ENCODE results near the gene PSMB10. TPM values are rescaled to one million over a fixed set of nuclear protein-coding genes. Genes with fewer than 3 reads are reported as not detected.

PSMB10 gene
- total and polyA plus RNA-seq, 2 donors (not counting 1 experiment from before 2014, with no cell fraction given) = 18.1 to 66.9 TPM

DNA sequence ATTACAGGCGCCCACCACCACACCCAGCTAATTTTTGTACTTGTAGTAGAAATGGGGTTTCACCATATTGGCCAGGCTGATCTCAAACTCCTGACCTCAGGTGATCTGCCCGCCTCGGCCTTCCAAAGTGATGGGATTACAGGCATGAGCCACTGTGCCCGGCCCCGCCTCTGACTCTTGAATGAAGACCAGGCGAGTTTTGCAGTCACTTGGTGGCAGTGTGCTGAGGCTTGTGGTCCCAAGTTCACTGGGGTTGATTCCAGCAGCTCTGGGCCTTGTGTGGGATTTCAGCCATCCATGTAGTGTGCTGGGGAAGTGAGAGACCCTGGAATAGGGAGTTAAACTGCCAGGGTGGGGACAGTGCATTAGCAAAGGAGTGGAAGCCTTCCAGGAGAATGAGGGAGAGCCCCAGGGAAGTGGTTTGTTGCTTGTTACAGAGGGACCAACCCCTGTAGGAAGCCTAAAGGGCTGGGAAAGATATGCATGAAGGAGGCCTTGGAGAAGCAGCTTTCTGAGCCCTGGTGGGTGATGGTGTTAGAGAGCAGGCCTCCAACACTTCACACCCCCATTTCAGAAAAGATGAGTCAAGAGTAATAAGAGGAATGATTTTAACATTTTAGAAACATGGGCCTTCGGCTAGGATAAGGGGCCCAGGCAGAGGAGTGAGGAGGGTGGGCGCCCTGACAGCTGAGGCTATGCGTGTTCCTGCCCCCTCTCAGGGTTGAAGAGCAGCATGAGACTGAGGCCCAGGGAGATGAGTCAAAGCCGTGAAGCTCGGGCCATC lies 29.1 kb downstream of the PSMB10 start:
- no peak overlapping the region for H3K9ac ChIP-seq (ENCODE audit: insufficient read depth, low read length)
- H3K4me1 ChIP-seq (ENCODE audit: control insufficient read depth, extremely low read depth, insufficient read depth, low read length) = no peaks in the 10 kb centered on the region
- no peak overlapping the region for H3K4me3 ChIP-seq (replicated peaks in 1 of 4; ENCODE audit: control extremely low read depth in 1 of 4, insufficient read depth in 1 of 4, low read depth in 3 of 4, low read length in 4 of 4)
- no peaks in the 10 kb centered on the region for H3K79me2 ChIP-seq (ENCODE audit: control insufficient read depth, insufficient read depth, low read length)
- peaks cover 9% of the 10 kb centered on the region for H3K36me3 ChIP-seq (ENCODE audit: control insufficient read depth, insufficient read depth, low read length)
- H2AFZ ChIP-seq (ENCODE audit: low read length) = no peak overlapping the region
- no peak for DNase-seq (ENCODE audit: low read depth in 2 of 2)
- no peak overlapping the region for H3K4me2 ChIP-seq (ENCODE audit: extremely low read depth, insufficient read depth, low read length)
- H3K27ac ChIP-seq (ENCODE audit: insufficient read depth, low read length) = no peak overlapping the region
- no peaks in the 10 kb centered on the region for H3K9me3 ChIP-seq (ENCODE audit: control insufficient read depth, insufficient read depth, low read depth, low read length)
- H4K20me1 ChIP-seq (ENCODE audit: control insufficient read depth, extremely low read depth, insufficient read depth, low read length) = no peaks in the 10 kb centered on the region
- TF ChIP-seq EZH2 (IDR thresholded peaks at IDR 0.05; ENCODE audit: low read length, missing control alignments) = no peak
- TF ChIP-seq, protein P1, sequence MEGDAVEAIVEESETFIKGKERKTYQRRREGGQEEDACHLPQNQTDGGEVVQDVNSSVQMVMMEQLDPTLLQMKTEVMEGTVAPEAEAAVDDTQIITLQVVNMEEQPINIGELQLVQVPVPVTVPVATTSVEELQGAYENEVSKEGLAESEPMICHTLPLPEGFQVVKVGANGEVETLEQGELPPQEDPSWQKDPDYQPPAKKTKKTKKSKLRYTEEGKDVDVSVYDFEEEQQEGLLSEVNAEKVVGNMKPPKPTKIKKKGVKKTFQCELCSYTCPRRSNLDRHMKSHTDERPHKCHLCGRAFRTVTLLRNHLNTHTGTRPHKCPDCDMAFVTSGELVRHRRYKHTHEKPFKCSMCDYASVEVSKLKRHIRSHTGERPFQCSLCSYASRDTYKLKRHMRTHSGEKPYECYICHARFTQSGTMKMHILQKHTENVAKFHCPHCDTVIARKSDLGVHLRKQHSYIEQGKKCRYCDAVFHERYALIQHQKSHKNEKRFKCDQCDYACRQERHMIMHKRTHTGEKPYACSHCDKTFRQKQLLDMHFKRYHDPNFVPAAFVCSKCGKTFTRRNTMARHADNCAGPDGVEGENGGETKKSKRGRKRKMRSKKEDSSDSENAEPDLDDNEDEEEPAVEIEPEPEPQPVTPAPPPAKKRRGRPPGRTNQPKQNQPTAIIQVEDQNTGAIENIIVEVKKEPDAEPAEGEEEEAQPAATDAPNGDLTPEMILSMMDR (conservative IDR thresholded peaks at IDR 0.05 in 1 of 2, IDR thresholded peaks at IDR 0.05 in 1 of 2; ENCODE audit: low read depth in 1 of 2, low read length in 2 of 2) = no peak
- H3K27me3 ChIP-seq (ENCODE audit: control insufficient read depth, insufficient read depth, low read length) = no peaks in the 10 kb centered on the region

DNA sequence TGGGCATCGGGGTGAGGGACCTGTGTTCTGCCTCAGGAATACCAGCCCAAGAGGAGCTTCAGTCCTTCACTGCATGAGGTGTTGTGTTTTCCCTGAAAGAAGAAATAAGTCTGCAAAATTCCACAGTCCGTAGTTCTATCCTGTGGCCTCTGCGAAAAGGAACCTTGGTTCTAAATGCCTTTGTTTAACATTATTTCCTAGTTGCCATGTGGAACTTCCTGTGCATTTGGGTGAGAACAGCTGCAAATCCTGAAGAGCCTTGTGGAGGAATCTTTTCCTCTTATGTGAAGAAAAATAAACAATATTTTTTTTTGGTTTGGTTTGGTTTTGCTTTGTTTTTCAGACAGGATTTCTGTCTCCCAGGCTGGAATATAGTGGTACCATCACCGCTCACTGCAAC lies 33.8 kb downstream of the PSMB10 start:
- Histone ChIP-seq H3K36me3 (ENCODE audit: control insufficient read depth, insufficient read depth, low read length) (no peaks in the 10 kb centered on the region), H3K9me3 (ENCODE audit: control insufficient read depth, insufficient read depth, low read depth, low read length) (no peaks in the 10 kb centered on the region), H4K20me1 (ENCODE audit: control insufficient read depth, extremely low read depth, insufficient read depth, low read length) (no peaks in the 10 kb centered on the region), H3K79me2 (ENCODE audit: control insufficient read depth, insufficient read depth, low read length) (peaks cover 8% of the 10 kb centered on the region), H3K4me1 (ENCODE audit: control insufficient read depth, extremely low read depth, insufficient read depth, low read length) (no peaks in the 10 kb centered on the region), H3K4me3 (replicated peaks in 1 of 4; ENCODE audit: control extremely low read depth in 1 of 4, insufficient read depth in 1 of 4, low read depth in 3 of 4, low read length in 4 of 4) (no peak overlapping the region), H3K27me3 (ENCODE audit: control insufficient read depth, insufficient read depth, low read length) (no peaks in the 10 kb centered on the region), H3K27ac (ENCODE audit: insufficient read depth, low read length) (no peak overlapping the region), H3K9ac (ENCODE audit: insufficient read depth, low read length) (no peak overlapping the region), H3K4me2 (ENCODE audit: extremely low read depth, insufficient read depth, low read length) (no peak overlapping the region), H2AFZ (ENCODE audit: low read length) (no peak overlapping the region)
- TF ChIP-seq, protein P1 (conservative IDR thresholded peaks at IDR 0.05 in 1 of 2, IDR thresholded peaks at IDR 0.05 in 1 of 2; ENCODE audit: low read depth in 1 of 2, low read length in 2 of 2) = no peak
- no peak for TF ChIP-seq EZH2 (IDR thresholded peaks at IDR 0.05; ENCODE audit: low read length, missing control alignments)
- no peak for DNase-seq (ENCODE audit: low read depth in 2 of 2)

DNA sequence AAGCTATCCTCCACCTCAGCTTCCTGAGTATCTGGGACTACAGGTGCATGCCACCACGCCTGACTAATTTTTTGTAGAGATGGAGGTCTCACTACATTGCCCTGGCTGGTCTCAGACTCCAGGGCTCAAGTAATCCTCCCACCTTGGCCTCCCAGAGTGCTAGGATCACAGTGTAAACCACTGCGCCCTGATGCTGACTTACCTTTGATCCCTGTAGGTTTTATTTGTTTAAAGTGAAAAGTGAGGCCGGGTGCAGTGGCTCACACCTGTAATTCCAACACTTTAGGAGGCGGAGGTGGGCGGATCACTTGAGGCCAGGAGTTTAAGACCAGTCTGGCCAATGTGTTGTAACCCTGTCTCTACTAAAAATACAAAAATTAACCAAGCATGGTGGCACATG lies 34.9 kb downstream of the PSMB10 start:
- no peak overlapping the region for H3K9ac ChIP-seq (ENCODE audit: insufficient read depth, low read length)
- no peak for TF ChIP-seq EZH2 (IDR thresholded peaks at IDR 0.05; ENCODE audit: low read length, missing control alignments)
- TF ChIP-seq, protein P1 (conservative IDR thresholded peaks at IDR 0.05 in 1 of 2, IDR thresholded peaks at IDR 0.05 in 1 of 2; ENCODE audit: low read depth in 1 of 2, low read length in 2 of 2) = no peak
- DNase-seq (ENCODE audit: low read depth in 2 of 2) = no peak
- no peak overlapping the region for H3K27ac ChIP-seq (ENCODE audit: insufficient read depth, low read length)
- peaks cover 12% of the 10 kb centered on the region for H3K79me2 ChIP-seq (ENCODE audit: control insufficient read depth, insufficient read depth, low read length)
- no peaks in the 10 kb centered on the region for H3K4me1 ChIP-seq (ENCODE audit: control insufficient read depth, extremely low read depth, insufficient read depth, low read length)
- no peak overlapping the region for H3K4me3 ChIP-seq (replicated peaks in 1 of 4; ENCODE audit: control extremely low read depth in 1 of 4, insufficient read depth in 1 of 4, low read depth in 3 of 4, low read length in 4 of 4)
- no peaks in the 10 kb centered on the region for H3K9me3 ChIP-seq (ENCODE audit: control insufficient read depth, insufficient read depth, low read depth, low read length)
- H3K36me3 ChIP-seq (ENCODE audit: control insufficient read depth, insufficient read depth, low read length) = no peaks in the 10 kb centered on the region
- H4K20me1 ChIP-seq (ENCODE audit: control insufficient read depth, extremely low read depth, insufficient read depth, low read length) = no peaks in the 10 kb centered on the region
- no peak overlapping the region for H2AFZ ChIP-seq (ENCODE audit: low read length)
- H3K27me3 ChIP-seq (ENCODE audit: control insufficient read depth, insufficient read depth, low read length) = no peaks in the 10 kb centered on the region
- H3K4me2 ChIP-seq (ENCODE audit: extremely low read depth, insufficient read depth, low read length) = no peak overlapping the region

All from fibroblast of lung (primary cell).